GM12878 (cell line): ENCODE data around the gene CAPRIN2. TPM values are rescaled to one million over a fixed set of nuclear protein-coding genes. Genes with fewer than 3 reads are reported as not detected.

Source experiments
- ATAC-seq: fragments of 200-7000 bp; cut with Tn5 transposase; 3 replicates; pipeline ENCODE4 v1.9.1; 2020; ENCODE audit warnings: mild to moderate bottlenecking, moderate library complexity
- BruUV-seq: library from RNA; stranded (reverse); fragments of 400-500 nt; replicated peaks from 2 replicates; lab custom pipeline; 2021; lab: Mats Ljungman, UMichigan
- CTCF ChIA-PET: fragments of 300-600 bp; sonication (Branson Sonifier 250); formaldehyde crosslinking; extraction: SDS; loops from one replicate; lab custom pipeline; 2021; ENCODE audit warnings: inconsistent platforms; lab: Yijun Ruan, JAX
- POLR2A ChIA-PET: fragments of 350-600 bp; formaldehyde crosslinking; extraction: SDS; loops from one replicate; lab custom pipeline; 2021; ENCODE audit warnings: inconsistent platforms; lab: Charles Lee
- RAD21 ChIA-PET: fragments of 300-600 bp; sonication (Branson Sonifier 250); formaldehyde crosslinking; loops from one replicate; lab custom pipeline; 2023; ENCODE audit warnings: antibody characterized with exemption; ENCODE audit not compliant: unreplicated experiment; lab: Charles Lee
- SMC1A ChIA-PET: fragments of 300-600 bp; sonication (Branson Sonifier 250); formaldehyde crosslinking; loops from one replicate; lab custom pipeline; 2023; ENCODE audit not compliant: unreplicated experiment, uncharacterized antibody; lab: Charles Lee
- DNase-seq: peaks from one replicate; pipeline ENCODE4 v3.0.0-alpha.2; 2011; ENCODE audit warnings: low read depth, low spot score
- FAIRE-seq: peaks from 3 replicates; lab custom pipeline; 2011; peaks lifted over from hg19 to GRCh38; lab: Jason Lieb, UNC
- H2AFZ ChIP-seq: 2 replicates; pipeline ENCODE4 v1.6.0; 2011; ENCODE audit warnings: low read depth, low read length, control low read depth; ENCODE audit not compliant: control insufficient read depth
- H3K27ac ChIP-seq: 2 replicates; pipeline ENCODE4 v1.5.1; 2011; ENCODE audit warnings: control low read depth; ENCODE audit not compliant: control insufficient read depth, insufficient read depth
- H3K27me3 ChIP-seq, 2 experiments: replicated peaks in 1 of 2; 2 replicates each; pipeline versions ENCODE4 v1.6.0 to v1.6.1; 2011; ENCODE audit warnings: low read length in 1 of 2; ENCODE audit not compliant: control insufficient read depth in 2 of 2, insufficient read depth in 2 of 2
- H3K36me3 ChIP-seq, 2 experiments: 2 replicates each; pipeline ENCODE4 v1.5.1; 2011; ENCODE audit warnings: low read length in 1 of 2; ENCODE audit not compliant: control insufficient read depth in 2 of 2, insufficient read depth in 2 of 2
- H3K4me1 ChIP-seq: 2 replicates; pipeline ENCODE4 v1.6.1; 2011; ENCODE audit warnings: mild to moderate bottlenecking, low read length, moderate library complexity, mixed read lengths; ENCODE audit not compliant: control insufficient read depth, insufficient read depth
- H3K4me2 ChIP-seq: 2 replicates; pipeline ENCODE4 v1.6.0; 2011; ENCODE audit warnings: control low read depth; ENCODE audit not compliant: control insufficient read depth, insufficient read depth
- H3K4me3 ChIP-seq: fragments of 200-600 bp; sonication (generic); 2 replicates; pipeline ENCODE4 v1.5.1; 2016
- H3K79me2 ChIP-seq: 2 replicates; pipeline ENCODE4 v1.6.0; 2011; ENCODE audit warnings: low read length; ENCODE audit not compliant: control insufficient read depth, insufficient read depth
- H3K9ac ChIP-seq: 2 replicates; pipeline ENCODE4 v1.8.0; 2011; ENCODE audit warnings: low read length, control low read depth, mixed read lengths; ENCODE audit not compliant: control insufficient read depth, insufficient read depth
- H3K9me3 ChIP-seq: replicated peaks from 3 replicates; pipeline ENCODE4 v1.5.1; 2011; ENCODE audit warnings: mild to moderate bottlenecking, low read length; ENCODE audit not compliant: control insufficient read depth, insufficient read depth
- H4K20me1 ChIP-seq: 2 replicates; pipeline ENCODE4 v1.6.0; 2011; ENCODE audit not compliant: control insufficient read depth, insufficient read depth
- ATF3 ChIP-seq: IDR thresholded peaks from 2 replicates; pipeline ENCODE4 v1.6.1; 2011; ENCODE audit warnings: low read depth, mild to moderate bottlenecking, low read length, moderate library complexity, borderline replicate concordance; ENCODE audit errors: extremely low read depth
- BCL11A ChIP-seq: IDR thresholded peaks from 2 replicates; pipeline ENCODE4 v1.6.1; 2011; ENCODE audit warnings: low read depth, low read length
- CBFB ChIP-seq: IDR thresholded peaks from 2 replicates; pipeline ENCODE4 v1.6.1; 2016; ENCODE audit warnings: antibody characterized with exemption, low read depth
- EP300 ChIP-seq, 2 experiments: fragments of 150-350 bp in 1 of 2; IDR thresholded peaks; 2 replicates each; pipeline ENCODE4 v1.6.1; 2011 to 2012; ENCODE audit warnings: low read depth in 2 of 2, low read length in 2 of 2, borderline replicate concordance in 1 of 2, improper control_type of control experiment in 1 of 2, inconsistent platforms in 1 of 2; ENCODE audit not compliant: control insufficient read depth in 1 of 2
- KDM1A ChIP-seq: fragments of 200-600 bp; sonication (generic); IDR thresholded peaks from 2 replicates; pipeline ENCODE4 v1.6.1; 2016; ENCODE audit warnings: borderline replicate concordance
- LARP7 ChIP-seq: fragments of 450-650 bp; IDR thresholded peaks from 2 replicates; pipeline ENCODE4 v1.6.1; 2017; ENCODE audit warnings: mild to moderate bottlenecking
- NFIC ChIP-seq: IDR thresholded peaks from 2 replicates; pipeline ENCODE4 v1.6.1; 2012; ENCODE audit warnings: low read depth, mild to moderate bottlenecking, inconsistent platforms, low read length, moderate library complexity
- NR2F1 ChIP-seq: fragments of 450-650 bp; conservative IDR thresholded peaks from 2 replicates; pipeline ENCODE4 v1.6.1; 2017; ENCODE audit warnings: mild to moderate bottlenecking
- NRF1 ChIP-seq: conservative IDR thresholded peaks from 2 replicates; pipeline ENCODE4 v1.6.1; 2011; ENCODE audit warnings: mild to moderate bottlenecking, low read depth, low read length, improper control_type of control experiment
- RB1 ChIP-seq: fragments of 450-650 bp; formaldehyde crosslinking; IDR thresholded peaks from 2 replicates; pipeline ENCODE4 v1.6.1; 2017; ENCODE audit warnings: mild to moderate bottlenecking, borderline replicate concordance
- SMAD1 ChIP-seq: fragments of 450-650 bp; IDR thresholded peaks from 2 replicates; pipeline ENCODE4 v1.6.1; 2018; ENCODE audit warnings: mild to moderate bottlenecking, low read depth; ENCODE audit not compliant: partially characterized antibody
- SPI1 ChIP-seq: IDR thresholded peaks from 2 replicates; pipeline ENCODE4 v1.6.1; 2011; ENCODE audit warnings: low read depth, mild to moderate bottlenecking, low read length, moderate library complexity, borderline replicate concordance; ENCODE audit not compliant: insufficient read depth
- SREBF2 ChIP-seq: IDR thresholded peaks from 2 replicates; pipeline ENCODE4 v1.6.1; 2012; ENCODE audit warnings: mild to moderate bottlenecking, low read length
- ZNF217 ChIP-seq: fragments of 450-650 bp; IDR thresholded peaks from 2 replicates; pipeline ENCODE4 v1.6.1; 2017; ENCODE audit warnings: antibody characterized with exemption, mild to moderate bottlenecking
- WGBS: methylation state at CpG from one replicate; pipeline ENCODE4 v1.1.6; 2016; ENCODE audit warnings: low lambda C conversion rate; ENCODE audit not compliant: insufficient replicate concordance, insufficient coverage; ENCODE audit errors: missing lambda C conversion rate; 5-methylcytosine and 5-hydroxymethylcytosine counted together
- in situ Hi-C: fragments of 300-500 bp; cut with MboI; formaldehyde crosslinking; loops from 9 replicates; pipeline ENCODE4 v1.14.3; 2018; ENCODE audit warnings: mixed read lengths
- intact Hi-C: fragments of 100-400 bp; cut with micrococcal nuclease; formaldehyde crosslinking; loops from one replicate; pipeline ENCODE4 v1.14.2; 2022; ENCODE audit not compliant: unreplicated experiment
- polyA plus RNA-seq, 11 experiments: library from polyadenylated mRNA; depleted of rRNA in 4 of 11; unstranded in 6 of 11; stranded (reverse) in 5 of 11; fragments of >200 nt; fragmentation: Nextera tagmentation in 4 of 11; fragmentation: Illumina TruSeq in 1 of 11; extraction: Ambion mirVana in 4 of 11; extraction: Trizol in 1 of 11; gene quantifications; 1 replicate in 1 of 11; 2 replicates in 10 of 11; pipeline versions ENCODE4 v1.2.1 to v1.2.3, GENCODE V29; 2011 to 2016; ENCODE audit warnings: inconsistent platforms in 2 of 11, missing spikeins in 2 of 11, low read depth in 1 of 11
- total RNA-seq, 4 experiments: library from RNA; depleted of rRNA in 3 of 4; stranded (reverse); fragments of >200 nt in 3 of 4; fragmentation: Illumina TruSeq in 1 of 4; extraction: Trizol in 1 of 4; gene quantifications; 2 replicates each; pipeline versions ENCODE4 v1.2.1 to v1.2.3, GENCODE V29; 2013 to 2021
- TF ChIP-seq, protein P1 (sequence below): IDR thresholded peaks from 2 replicates; pipeline ENCODE4 v1.6.1; 2012; ENCODE audit warnings: improper control_type of control experiment, low read depth, low read length; ENCODE audit not compliant: insufficient replicate concordance
- TF ChIP-seq, protein P2 (sequence below): fragments of 450-650 bp; formaldehyde crosslinking; IDR thresholded peaks from 2 replicates; pipeline ENCODE4 v1.4.0; 2022; ENCODE audit warnings: mild to moderate bottlenecking, moderate library complexity

Gene CAPRIN2
- total and polyA plus RNA-seq, 10 of the 15 experiments (the other 5 are each of a cell fraction or from before 2014, with no cell fraction given): 1.2 to 13.6 (median 8.2) TPM

- TF ChIP-seq, protein P1, sequence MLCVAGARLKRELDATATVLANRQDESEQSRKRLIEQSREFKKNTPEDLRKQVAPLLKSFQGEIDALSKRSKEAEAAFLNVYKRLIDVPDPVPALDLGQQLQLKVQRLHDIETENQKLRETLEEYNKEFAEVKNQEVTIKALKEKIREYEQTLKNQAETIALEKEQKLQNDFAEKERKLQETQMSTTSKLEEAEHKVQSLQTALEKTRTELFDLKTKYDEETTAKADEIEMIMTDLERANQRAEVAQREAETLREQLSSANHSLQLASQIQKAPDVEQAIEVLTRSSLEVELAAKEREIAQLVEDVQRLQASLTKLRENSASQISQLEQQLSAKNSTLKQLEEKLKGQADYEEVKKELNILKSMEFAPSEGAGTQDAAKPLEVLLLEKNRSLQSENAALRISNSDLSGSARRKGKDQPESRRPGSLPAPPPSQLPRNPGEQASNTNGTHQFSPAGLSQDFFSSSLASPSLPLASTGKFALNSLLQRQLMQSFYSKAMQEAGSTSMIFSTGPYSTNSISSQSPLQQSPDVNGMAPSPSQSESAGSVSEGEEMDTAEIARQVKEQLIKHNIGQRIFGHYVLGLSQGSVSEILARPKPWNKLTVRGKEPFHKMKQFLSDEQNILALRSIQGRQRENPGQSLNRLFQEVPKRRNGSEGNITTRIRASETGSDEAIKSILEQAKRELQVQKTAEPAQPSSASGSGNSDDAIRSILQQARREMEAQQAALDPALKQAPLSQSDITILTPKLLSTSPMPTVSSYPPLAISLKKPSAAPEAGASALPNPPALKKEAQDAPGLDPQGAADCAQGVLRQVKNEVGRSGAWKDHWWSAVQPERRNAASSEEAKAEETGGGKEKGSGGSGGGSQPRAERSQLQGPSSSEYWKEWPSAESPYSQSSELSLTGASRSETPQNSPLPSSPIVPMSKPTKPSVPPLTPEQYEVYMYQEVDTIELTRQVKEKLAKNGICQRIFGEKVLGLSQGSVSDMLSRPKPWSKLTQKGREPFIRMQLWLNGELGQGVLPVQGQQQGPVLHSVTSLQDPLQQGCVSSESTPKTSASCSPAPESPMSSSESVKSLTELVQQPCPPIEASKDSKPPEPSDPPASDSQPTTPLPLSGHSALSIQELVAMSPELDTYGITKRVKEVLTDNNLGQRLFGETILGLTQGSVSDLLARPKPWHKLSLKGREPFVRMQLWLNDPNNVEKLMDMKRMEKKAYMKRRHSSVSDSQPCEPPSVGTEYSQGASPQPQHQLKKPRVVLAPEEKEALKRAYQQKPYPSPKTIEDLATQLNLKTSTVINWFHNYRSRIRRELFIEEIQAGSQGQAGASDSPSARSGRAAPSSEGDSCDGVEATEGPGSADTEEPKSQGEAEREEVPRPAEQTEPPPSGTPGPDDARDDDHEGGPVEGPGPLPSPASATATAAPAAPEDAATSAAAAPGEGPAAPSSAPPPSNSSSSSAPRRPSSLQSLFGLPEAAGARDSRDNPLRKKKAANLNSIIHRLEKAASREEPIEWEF: no peak
- TF ChIP-seq NRF1: no peak
Measured at GRCh38 chr12:30792085-30792484, 37.3 kb upstream of the CAPRIN2 start (continued).

DNA sequence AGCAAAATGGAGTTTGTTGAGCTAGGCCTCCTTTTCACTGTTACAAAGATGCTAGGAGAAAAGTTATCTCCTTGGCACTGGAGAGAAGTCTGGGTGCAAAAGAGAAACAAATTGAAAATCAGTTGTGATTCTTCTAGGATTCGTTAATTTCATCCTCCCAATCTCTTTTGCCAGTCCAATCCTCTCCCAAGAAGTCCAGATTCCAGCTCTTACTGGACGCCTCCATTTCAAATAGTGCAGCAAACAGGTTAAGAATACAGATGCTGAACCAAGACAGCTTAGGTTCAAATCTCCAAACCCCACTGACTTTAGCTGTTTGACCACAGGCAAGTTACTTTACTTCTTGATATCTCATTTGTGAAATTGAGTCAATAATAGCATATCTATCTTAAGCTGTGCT lies 34.0 kb upstream of the CAPRIN2 start:
- ChIA-PET SMC1A (interaction anchor here (0.8 to 0.9 kb wide), 2 partner anchors 15 to 121 kb away, joined by 3 to 5 read pairs; no protein-coding TSS in a partner anchor), RAD21 (no interaction called here), POLR2A (no interaction called here), CTCF (no interaction called here)
- DNase-seq (no peak), FAIRE-seq (no peak), ATAC-seq (no peak)
- H4K20me1 ChIP-seq: no peaks in the 10 kb centered on the region
- WGBS: 10% methylated on average over 2 of the region's 2 CpGs
- no TSS peak for BruUV-seq
- in situ Hi-C loops: no loop called here
- no peaks in the 10 kb centered on the region for H3K27me3 ChIP-seq
- no peaks in the 10 kb centered on the region for H3K79me2 ChIP-seq
- no peak overlapping the region for H3K4me2 ChIP-seq
- H3K36me3 ChIP-seq: no peaks in the 10 kb centered on the region
- no peak overlapping the region for H3K27ac ChIP-seq
- intact Hi-C loops: no loop called here
- no peaks in the 10 kb centered on the region for H3K9me3 ChIP-seq
- H2AFZ ChIP-seq: no peak overlapping the region
- no peak overlapping the region for H3K9ac ChIP-seq
- H3K4me1 ChIP-seq: no peaks in the 10 kb centered on the region
- H3K4me3 ChIP-seq: no peak overlapping the region
- no peak for TF ChIP-seq SREBF2
- no peak for TF ChIP-seq CBFB
- no peak for TF ChIP-seq ATF3
- TF ChIP-seq LARP7: no peak
- no peak for TF ChIP-seq SPI1
- TF ChIP-seq SMAD1: no peak
- no peak for TF ChIP-seq NR2F1
- no peak for TF ChIP-seq KDM1A
- TF ChIP-seq RB1: no peak
- TF ChIP-seq, protein P2, sequence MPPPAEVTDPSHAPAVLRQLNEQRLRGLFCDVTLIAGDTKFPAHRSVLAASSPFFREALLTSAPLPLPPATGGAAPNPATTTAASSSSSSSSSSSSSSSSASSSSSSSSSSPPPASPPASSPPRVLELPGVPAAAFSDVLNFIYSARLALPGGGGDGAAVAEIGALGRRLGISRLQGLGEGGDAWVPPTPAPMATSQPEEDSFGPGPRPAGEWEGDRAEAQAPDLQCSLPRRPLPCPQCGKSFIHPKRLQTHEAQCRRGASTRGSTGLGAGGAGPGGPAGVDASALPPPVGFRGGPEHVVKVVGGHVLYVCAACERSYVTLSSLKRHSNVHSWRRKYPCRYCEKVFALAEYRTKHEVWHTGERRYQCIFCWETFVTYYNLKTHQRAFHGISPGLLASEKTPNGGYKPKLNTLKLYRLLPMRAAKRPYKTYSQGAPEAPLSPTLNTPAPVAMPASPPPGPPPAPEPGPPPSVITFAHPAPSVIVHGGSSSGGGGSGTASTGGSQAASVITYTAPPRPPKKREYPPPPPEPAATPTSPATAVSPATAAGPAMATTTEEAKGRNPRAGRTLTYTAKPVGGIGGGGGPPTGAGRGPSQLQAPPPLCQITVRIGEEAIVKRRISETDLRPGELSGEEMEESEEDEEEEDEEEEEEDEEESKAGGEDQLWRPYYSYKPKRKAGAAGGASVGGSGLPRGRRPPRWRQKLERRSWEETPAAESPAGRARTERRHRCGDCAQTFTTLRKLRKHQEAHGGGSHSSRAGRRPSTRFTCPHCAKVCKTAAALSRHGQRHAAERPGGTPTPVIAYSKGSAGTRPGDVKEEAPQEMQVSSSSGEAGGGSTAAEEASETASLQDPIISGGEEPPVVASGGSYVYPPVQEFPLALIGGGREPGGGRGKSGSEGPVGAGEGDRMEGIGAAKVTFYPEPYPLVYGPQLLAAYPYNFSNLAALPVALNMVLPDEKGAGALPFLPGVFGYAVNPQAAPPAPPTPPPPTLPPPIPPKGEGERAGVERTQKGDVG: no peak
- no peak for TF ChIP-seq BCL11A
- TF ChIP-seq NFIC: no peak
- no peak for TF ChIP-seq EP300 (IDR thresholded peaks at IDR 0.05; ENCODE audit: borderline replicate concordance in 1 of 2, control insufficient read depth in 1 of 2, low read depth in 2 of 2, low read length in 2 of 2)
- TF ChIP-seq ZNF217: no peak
